HUES6 (cell line): Measurements from ENCODE around the gene SH3RF3.

Source experiments
- H3K27ac ChIP-seq: 2 replicates; pipeline ENCODE4 v1.7.0; 2013; ENCODE audit warnings: low read depth, mild to moderate bottlenecking, low read length, inconsistent platforms
- H3K27me3 ChIP-seq: 2 replicates; pipeline ENCODE4 v1.6.1; 2013; ENCODE audit warnings: low read length; ENCODE audit not compliant: control insufficient read depth, insufficient read depth
- H3K36me3 ChIP-seq: 2 replicates; pipeline ENCODE4 v1.6.1; 2013; ENCODE audit warnings: low read length; ENCODE audit not compliant: control insufficient read depth, insufficient read depth
- H3K4me1 ChIP-seq: 2 replicates; pipeline ENCODE4 v1.6.1; 2013; ENCODE audit warnings: low read length; ENCODE audit not compliant: control insufficient read depth, insufficient read depth
- H3K4me3 ChIP-seq: 2 replicates; pipeline ENCODE4 v1.5.1; 2013; ENCODE audit warnings: low read depth, low read length
- H3K9ac ChIP-seq: one replicate; pipeline ENCODE4 v1.6.1; 2013; ENCODE audit warnings: mild to moderate bottlenecking, low read length
- H3K9me3 ChIP-seq: 2 replicates; pipeline ENCODE4 v1.6.1; 2013; ENCODE audit warnings: low read depth, low read length; ENCODE audit not compliant: control insufficient read depth, insufficient read depth

The SH3RF3 gene

GRCh38 chr2:109265953-109266352 is 136.9 kb downstream of the SH3RF3 start:
- Histone ChIP-seq H3K4me1 (0 out of 2 replicates have a peak, but pooled peaks cover 2% of the 10 kb centered on the region), H3K9ac (no peak overlapping the region), H3K27me3 (no peaks in the 10 kb centered on the region), H3K4me3 (no peak overlapping the region), H3K36me3 (no peaks in the 10 kb centered on the region), H3K27ac (no peak overlapping the region), H3K9me3 (no peaks in the 10 kb centered on the region)

GRCh38 chr2:109266496-109266895 is 137.5 kb downstream of the SH3RF3 start:
- Histone ChIP-seq H3K27me3 (no peaks in the 10 kb centered on the region), H3K27ac (no peak overlapping the region), H3K4me1 (no peaks in the 10 kb centered on the region)

GRCh38 chr2:109266998-109267854 is 138.2 kb downstream of the SH3RF3 start:
- H3K4me3 ChIP-seq, result no peak overlapping the region
- H3K9me3 ChIP-seq, result no peaks in the 10 kb centered on the region
- H3K27ac ChIP-seq, result no peak overlapping the region
- no peak overlapping the region for H3K9ac ChIP-seq
- H3K27me3 ChIP-seq, result no peaks in the 10 kb centered on the region
- no peaks in the 10 kb centered on the region for H3K36me3 ChIP-seq
- H3K4me1 ChIP-seq, result no peaks in the 10 kb centered on the region

More at GRCh38 chr2:109266496-109266895, 137.5 kb downstream of the SH3RF3 start:
- Histone ChIP-seq H3K4me3 (no peak overlapping the region), H3K9me3 (no peaks in the 10 kb centered on the region), H3K9ac (no peak overlapping the region), H3K36me3 (no peaks in the 10 kb centered on the region)

- Histone ChIP-seq H3K27ac (no peak overlapping the region), H3K4me1 (no peaks in the 10 kb centered on the region), H3K9me3 (no peaks in the 10 kb centered on the region), H3K36me3 (no peaks in the 10 kb centered on the region), H3K27me3 (no peaks in the 10 kb centered on the region), H3K9ac (no peak overlapping the region), H3K4me3 (no peak overlapping the region)
Observed at GRCh38 chr2:109268916-109269315, 139.9 kb downstream of the SH3RF3 start.

GRCh38 chr2:109269706-109270504 is 140.9 kb downstream of the SH3RF3 start:
- no peaks in the 10 kb centered on the region for H3K4me1 ChIP-seq
- H3K9ac ChIP-seq, result no peak overlapping the region
- no peaks in the 10 kb centered on the region for H3K27me3 ChIP-seq
- H3K4me3 ChIP-seq, result no peak overlapping the region
- H3K27ac ChIP-seq, result no peak overlapping the region
- H3K36me3 ChIP-seq, result no peaks in the 10 kb centered on the region
- no peaks in the 10 kb centered on the region for H3K9me3 ChIP-seq

- H3K4me3 ChIP-seq, result no peak overlapping the region
- H3K36me3 ChIP-seq, result no peaks in the 10 kb centered on the region
- no peaks in the 10 kb centered on the region for H3K27me3 ChIP-seq
- H3K9me3 ChIP-seq, result no peaks in the 10 kb centered on the region
- H3K4me1 ChIP-seq, result no peaks in the 10 kb centered on the region
- no peak overlapping the region for H3K9ac ChIP-seq
- no peak overlapping the region for H3K27ac ChIP-seq
Observed at GRCh38 chr2:109270505-109271312, 141.7 kb downstream of the SH3RF3 start.

GRCh38 chr2:109271920-109272319 is 142.9 kb downstream of the SH3RF3 start:
- no peaks in the 10 kb centered on the region for H3K4me1 ChIP-seq
- H3K9me3 ChIP-seq, result no peaks in the 10 kb centered on the region
- no peak overlapping the region for H3K9ac ChIP-seq
- H3K36me3 ChIP-seq, result no peaks in the 10 kb centered on the region
- H3K4me3 ChIP-seq, result no peak overlapping the region
- no peaks in the 10 kb centered on the region for H3K27me3 ChIP-seq
- H3K27ac ChIP-seq, result no peak overlapping the region

GRCh38 chr2:109272461-109272860 is 143.5 kb downstream of the SH3RF3 start:
- Histone ChIP-seq H3K9me3 (no peaks in the 10 kb centered on the region), H3K36me3 (no peaks in the 10 kb centered on the region), H3K4me3 (no peak overlapping the region), H3K4me1 (no peaks in the 10 kb centered on the region), H3K27me3 (no peaks in the 10 kb centered on the region), H3K27ac (no peak overlapping the region), H3K9ac (no peak overlapping the region)

- H3K9me3 ChIP-seq, result no peaks in the 10 kb centered on the region
- no peaks in the 10 kb centered on the region for H3K36me3 ChIP-seq
- peaks cover 9% of the 10 kb centered on the region for H3K4me1 ChIP-seq
- no peaks in the 10 kb centered on the region for H3K27me3 ChIP-seq
- H3K27ac ChIP-seq, result no peak overlapping the region
- H3K9ac ChIP-seq, result no peak overlapping the region
- no peak overlapping the region for H3K4me3 ChIP-seq
Observed at GRCh38 chr2:109275120-109276012, 146.4 kb downstream of the SH3RF3 start.

GRCh38 chr2:109277406-109277805 is 148.4 kb downstream of the SH3RF3 start:
- Histone ChIP-seq H3K36me3 (no peaks in the 10 kb centered on the region), H3K27ac (no peak overlapping the region), H3K9me3 (no peaks in the 10 kb centered on the region), H3K4me3 (no peak overlapping the region), H3K27me3 (no peaks in the 10 kb centered on the region), H3K9ac (no peak overlapping the region), H3K4me1 (peaks cover 9% of the 10 kb centered on the region)
